ENCODE data around the gene DLST. TPM values are rescaled to one million over a fixed set of nuclear protein-coding genes. Genes with fewer than 3 reads are reported as not detected.

DLST gene
- total RNA-seq, 1 donor from 2014 or later = 125 TPM

GRCh38 chr14:74859757-74860552 lies 21.8 kb upstream of the DLST start:
- no peaks in the 10 kb centered on the region for H3K9me3 Mint-ChIP-seq (ENCODE audit: unreplicated experiment)
- peaks cover 2% of the 10 kb centered on the region for H3K27me3 Mint-ChIP-seq (ENCODE audit: unreplicated experiment)
- H3K36me3 Mint-ChIP-seq (ENCODE audit: low read depth, unreplicated experiment) = no peaks in the 10 kb centered on the region
- TF ChIP-seq, protein P1, sequence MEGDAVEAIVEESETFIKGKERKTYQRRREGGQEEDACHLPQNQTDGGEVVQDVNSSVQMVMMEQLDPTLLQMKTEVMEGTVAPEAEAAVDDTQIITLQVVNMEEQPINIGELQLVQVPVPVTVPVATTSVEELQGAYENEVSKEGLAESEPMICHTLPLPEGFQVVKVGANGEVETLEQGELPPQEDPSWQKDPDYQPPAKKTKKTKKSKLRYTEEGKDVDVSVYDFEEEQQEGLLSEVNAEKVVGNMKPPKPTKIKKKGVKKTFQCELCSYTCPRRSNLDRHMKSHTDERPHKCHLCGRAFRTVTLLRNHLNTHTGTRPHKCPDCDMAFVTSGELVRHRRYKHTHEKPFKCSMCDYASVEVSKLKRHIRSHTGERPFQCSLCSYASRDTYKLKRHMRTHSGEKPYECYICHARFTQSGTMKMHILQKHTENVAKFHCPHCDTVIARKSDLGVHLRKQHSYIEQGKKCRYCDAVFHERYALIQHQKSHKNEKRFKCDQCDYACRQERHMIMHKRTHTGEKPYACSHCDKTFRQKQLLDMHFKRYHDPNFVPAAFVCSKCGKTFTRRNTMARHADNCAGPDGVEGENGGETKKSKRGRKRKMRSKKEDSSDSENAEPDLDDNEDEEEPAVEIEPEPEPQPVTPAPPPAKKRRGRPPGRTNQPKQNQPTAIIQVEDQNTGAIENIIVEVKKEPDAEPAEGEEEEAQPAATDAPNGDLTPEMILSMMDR (IDR thresholded peaks at IDR 0.05; ENCODE audit: unreplicated experiment) = no peak
- no peak overlapping the region for H3K27ac Mint-ChIP-seq (ENCODE audit: unreplicated experiment)
- H3K4me3 Mint-ChIP-seq (ENCODE audit: unreplicated experiment) = no peak overlapping the region
- peaks cover 9% of the 10 kb centered on the region for H3K4me1 Mint-ChIP-seq (ENCODE audit: unreplicated experiment)
- no peak for DNase-seq (ENCODE audit: low spot score)

DNA sequence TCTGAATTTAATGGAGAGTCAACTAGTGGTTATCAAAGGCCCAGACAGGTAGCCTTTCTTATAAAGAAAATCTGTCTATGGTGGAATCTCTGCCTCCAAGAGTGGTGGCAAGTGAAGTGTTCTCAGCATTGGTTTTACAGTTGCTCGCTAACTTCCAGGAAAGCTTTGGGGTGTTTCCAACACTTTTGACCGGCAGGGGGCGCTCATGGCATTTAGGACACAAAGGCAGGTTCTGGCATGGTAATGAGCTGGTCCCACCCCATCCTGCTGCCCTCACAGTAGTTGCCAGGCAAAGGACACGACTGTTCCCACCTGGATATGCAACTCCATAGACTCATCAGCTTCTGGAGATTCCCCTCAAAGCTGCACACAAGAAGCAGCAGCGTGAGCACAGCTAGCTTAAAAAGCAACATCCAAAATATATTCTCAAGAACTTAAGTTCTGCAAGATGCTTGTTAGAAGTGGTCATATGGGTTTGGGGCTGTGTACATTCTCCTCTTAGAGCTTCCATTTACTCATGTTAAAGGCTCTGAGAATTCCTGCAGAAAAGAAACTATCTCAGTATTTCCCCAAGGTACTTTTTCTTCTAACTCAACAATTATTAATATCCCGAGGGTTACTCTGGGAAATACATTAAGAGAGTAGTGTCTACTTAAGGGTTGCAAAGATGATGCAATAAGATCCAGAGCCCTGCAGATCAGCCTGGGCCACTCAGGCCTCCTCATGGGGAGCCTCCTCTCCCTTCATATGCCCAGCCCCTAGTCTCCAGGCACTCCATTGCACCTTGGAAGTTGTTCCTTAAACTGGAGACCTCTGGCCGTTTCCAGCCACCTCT lies 20.6 kb upstream of the DLST start:
- H3K27ac Mint-ChIP-seq (ENCODE audit: unreplicated experiment) = no peak overlapping the region
- H3K9me3 Mint-ChIP-seq (ENCODE audit: unreplicated experiment) = no peaks in the 10 kb centered on the region
- H3K4me1 Mint-ChIP-seq (ENCODE audit: unreplicated experiment) = peaks cover 9% of the 10 kb centered on the region
- H3K27me3 Mint-ChIP-seq (ENCODE audit: unreplicated experiment) = peaks cover 2% of the 10 kb centered on the region
- DNase-seq (ENCODE audit: low spot score) = peak; percentile 95
- H3K4me3 Mint-ChIP-seq (ENCODE audit: unreplicated experiment) = no peak overlapping the region
- H3K36me3 Mint-ChIP-seq (ENCODE audit: low read depth, unreplicated experiment) = no peaks in the 10 kb centered on the region
- TF ChIP-seq, protein P1 (IDR thresholded peaks at IDR 0.05; ENCODE audit: unreplicated experiment) = peak; percentile 88

DNA sequence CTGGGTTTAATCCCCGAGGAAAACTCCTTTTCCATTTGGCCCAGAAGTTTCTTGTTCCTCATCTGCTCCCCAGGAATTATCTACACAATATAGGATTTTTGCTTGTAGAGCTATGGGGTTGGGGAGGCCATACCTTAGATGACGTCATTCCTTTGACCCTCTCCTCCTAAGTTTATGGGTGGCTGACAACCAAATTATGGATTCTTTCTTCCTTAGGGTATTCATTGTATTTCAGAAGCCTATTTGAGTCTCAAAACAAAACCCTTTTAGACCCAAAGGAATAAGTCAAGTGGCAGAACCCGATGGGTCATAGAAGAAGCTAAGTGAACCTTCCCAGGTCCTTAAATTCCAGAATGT lies 20.0 kb upstream of the DLST start:
- H3K4me1 Mint-ChIP-seq (ENCODE audit: unreplicated experiment) = peaks cover 11% of the 10 kb centered on the region
- no peak overlapping the region for H3K27ac Mint-ChIP-seq (ENCODE audit: unreplicated experiment)
- H3K27me3 Mint-ChIP-seq (ENCODE audit: unreplicated experiment) = peaks cover 3% of the 10 kb centered on the region
- TF ChIP-seq, protein P1 (IDR thresholded peaks at IDR 0.05; ENCODE audit: unreplicated experiment) = no peak
- no peak overlapping the region for H3K4me3 Mint-ChIP-seq (ENCODE audit: unreplicated experiment)
- DNase-seq (ENCODE audit: low spot score) = no peak
- no peaks in the 10 kb centered on the region for H3K9me3 Mint-ChIP-seq (ENCODE audit: unreplicated experiment)
- H3K36me3 Mint-ChIP-seq (ENCODE audit: low read depth, unreplicated experiment) = no peaks in the 10 kb centered on the region

GRCh38 chr14:74863274-74863673 lies 18.4 kb upstream of the DLST start:
- Mint-ChIP-seq H3K36me3 (ENCODE audit: low read depth, unreplicated experiment) (no peaks in the 10 kb centered on the region), H3K27ac (ENCODE audit: unreplicated experiment) (no peak overlapping the region), H3K9me3 (ENCODE audit: unreplicated experiment) (no peaks in the 10 kb centered on the region), H3K27me3 (ENCODE audit: unreplicated experiment) (peaks cover 3% of the 10 kb centered on the region), H3K4me3 (ENCODE audit: unreplicated experiment) (no peak overlapping the region), H3K4me1 (ENCODE audit: unreplicated experiment) (peaks cover 11% of the 10 kb centered on the region)
- no peak for DNase-seq (ENCODE audit: low spot score)
- TF ChIP-seq, protein P1 (IDR thresholded peaks at IDR 0.05; ENCODE audit: unreplicated experiment) = no peak

DNA sequence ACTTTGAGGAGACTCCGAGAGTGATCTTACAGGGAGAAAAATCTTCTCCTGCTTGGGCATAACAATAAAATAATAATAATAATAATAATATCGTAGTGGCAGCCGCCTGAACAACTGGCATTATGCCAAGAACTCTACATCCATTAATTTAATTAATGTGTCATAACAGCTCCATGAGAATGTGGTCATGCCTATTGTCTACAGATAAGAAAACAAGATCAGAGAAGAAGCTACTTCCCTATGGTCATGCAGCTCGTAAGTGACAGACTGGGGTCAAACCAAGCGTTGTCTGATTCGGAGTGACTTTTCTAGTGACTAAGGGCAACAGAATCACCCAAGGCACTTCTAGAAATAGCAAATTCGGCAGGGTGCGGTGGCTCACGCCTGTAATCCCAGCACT lies 17.5 kb upstream of the DLST start:
- no peak for DNase-seq (ENCODE audit: low spot score)
- Mint-ChIP-seq H3K4me3 (ENCODE audit: unreplicated experiment) (no peak overlapping the region), H3K9me3 (ENCODE audit: unreplicated experiment) (no peaks in the 10 kb centered on the region), H3K4me1 (ENCODE audit: unreplicated experiment) (peaks cover 11% of the 10 kb centered on the region), H3K36me3 (ENCODE audit: low read depth, unreplicated experiment) (no peaks in the 10 kb centered on the region), H3K27ac (ENCODE audit: unreplicated experiment) (no peak overlapping the region), H3K27me3 (ENCODE audit: unreplicated experiment) (peaks cover 3% of the 10 kb centered on the region)
- TF ChIP-seq, protein P1 (IDR thresholded peaks at IDR 0.05; ENCODE audit: unreplicated experiment) = no peak

All from endothelial cell (in vitro differentiated cells).